ENCODE measurements around the gene CLEC16A.

CLEC16A gene

GRCh38 chr16:10992797-10993196 is 48.4 kb downstream of the CLEC16A start:
- DNase-seq = peak; percentile 80

DNA sequence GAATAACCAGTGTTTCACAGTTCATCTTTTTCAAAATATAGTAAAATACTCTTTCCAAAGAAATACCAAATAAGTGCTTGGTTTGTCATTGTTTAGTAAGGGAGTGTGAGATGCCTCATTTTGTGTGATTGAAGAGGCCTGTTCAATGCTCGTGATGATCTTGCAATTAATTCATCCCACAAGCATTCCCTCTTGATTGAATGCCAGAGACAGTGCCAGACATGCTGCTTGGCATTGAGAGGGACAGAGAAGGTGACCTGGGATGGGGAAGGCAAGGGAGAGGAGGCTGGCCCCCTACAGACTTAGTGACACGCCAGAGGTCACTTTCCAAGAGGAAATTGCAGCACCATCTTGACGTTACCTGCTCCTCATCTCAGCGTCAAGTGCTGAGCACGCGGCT is 49.3 kb downstream of the CLEC16A start:
- no peak for DNase-seq

GRCh38 chr16:10994571-10994970 is 50.2 kb downstream of the CLEC16A start:
- DNase-seq = no peak

DNA sequence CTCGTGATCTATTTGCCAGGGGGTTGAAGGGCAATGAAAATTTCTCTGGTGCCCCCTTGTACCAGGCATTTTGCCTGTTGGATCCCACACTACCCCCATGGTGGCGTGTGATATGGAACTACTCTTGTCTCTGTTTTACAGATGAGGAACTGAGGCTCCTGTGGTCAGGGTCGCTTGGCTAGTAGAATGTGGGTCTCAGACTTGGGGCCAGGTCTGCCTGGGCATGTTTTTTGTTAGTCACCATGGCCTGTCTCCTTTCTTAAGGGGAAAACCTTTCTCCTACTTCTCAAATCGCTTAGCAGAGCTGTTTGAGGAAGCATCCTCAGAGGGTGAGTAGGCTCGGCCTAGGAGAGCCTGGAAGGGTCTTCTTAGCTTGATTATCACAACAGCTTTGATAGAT is 51.2 kb downstream of the CLEC16A start:
- DNase-seq = no peak

GRCh38 chr16:10997485-10997884 is 53.1 kb downstream of the CLEC16A start:
- DNase-seq = no peak

DNA sequence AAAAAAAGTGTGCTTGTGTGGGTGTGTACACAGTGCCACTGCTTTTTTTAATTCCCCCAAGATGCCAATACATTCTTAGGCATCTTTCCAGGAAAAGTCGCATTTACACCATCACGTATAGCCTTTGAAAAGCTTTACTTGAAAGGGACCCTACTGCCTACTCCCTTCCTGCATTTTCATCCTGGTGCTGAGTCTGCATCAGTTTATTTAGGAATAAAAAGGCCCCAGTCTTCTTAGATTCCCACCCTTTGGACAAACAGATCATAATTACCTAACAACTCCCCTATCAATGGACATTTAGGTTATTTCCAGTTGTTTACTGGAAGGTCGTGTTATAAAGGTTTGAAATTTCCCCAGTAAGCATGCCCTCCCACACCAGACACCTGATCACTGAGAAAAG is 54.9 kb downstream of the CLEC16A start:
- no peak for DNase-seq

GRCh38 chr16:11001611-11002010 is 57.2 kb downstream of the CLEC16A start:
- DNase-seq = no peak

- no peak for DNase-seq
These were observed 58.8 kb downstream of the CLEC16A start for GRCh38 chr16:11003141-11003540.

DNA sequence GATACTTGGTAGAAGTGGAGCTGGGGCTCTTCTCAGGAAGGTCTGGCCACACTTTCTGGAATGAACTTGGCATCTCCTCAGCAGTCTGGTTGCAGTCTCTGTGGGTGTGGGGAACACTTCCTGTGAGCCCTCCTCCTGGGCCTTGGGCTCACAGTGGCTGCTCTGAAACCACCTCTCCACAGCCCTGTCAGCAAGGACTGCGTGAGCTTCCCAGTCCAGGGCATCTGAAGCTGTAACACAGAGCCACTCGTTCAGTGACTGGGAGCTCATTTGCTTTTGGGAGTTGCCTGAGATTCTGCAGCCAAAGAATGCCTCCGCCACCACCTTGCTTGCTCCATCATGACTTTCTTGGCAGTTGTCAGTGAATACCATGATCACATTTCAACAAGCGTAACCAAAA is 60.0 kb downstream of the CLEC16A start:
- DNase-seq = peak; percentile 83

DNA sequence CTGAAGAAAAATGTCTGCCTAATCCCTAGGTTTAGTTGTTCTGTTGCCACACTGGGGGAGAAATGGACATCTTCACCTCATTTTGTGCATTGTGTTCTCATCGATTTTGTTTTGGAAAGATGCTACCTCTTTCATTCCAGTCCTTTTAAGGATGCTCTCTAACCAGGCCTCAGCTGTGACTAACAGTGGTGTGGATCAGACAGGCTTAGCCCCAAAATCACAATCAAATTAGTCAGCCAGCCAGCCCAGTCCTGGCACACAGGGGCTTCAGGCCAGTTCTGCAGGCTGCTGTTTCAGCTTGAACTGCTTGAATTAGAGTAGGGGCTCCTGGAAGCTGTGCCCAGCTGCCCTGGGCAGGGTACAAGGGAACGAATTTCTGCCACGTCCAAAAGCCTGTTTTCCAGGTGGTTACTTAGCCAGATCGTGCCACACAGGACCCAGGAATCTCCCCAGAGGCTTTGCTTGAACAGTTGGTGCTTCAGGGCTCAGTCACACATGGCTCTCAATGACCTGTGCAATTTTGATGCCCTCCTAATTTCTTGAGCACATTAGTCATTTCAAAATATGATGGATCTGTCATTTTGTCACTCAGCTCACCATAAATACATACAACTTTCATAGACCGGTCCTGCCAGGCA is 60.7 kb downstream of the CLEC16A start:
- peak; percentile 87 for DNase-seq

GRCh38 chr16:11005611-11005975 is 61.2 kb downstream of the CLEC16A start:
- peak; percentile 78 for DNase-seq

DNA sequence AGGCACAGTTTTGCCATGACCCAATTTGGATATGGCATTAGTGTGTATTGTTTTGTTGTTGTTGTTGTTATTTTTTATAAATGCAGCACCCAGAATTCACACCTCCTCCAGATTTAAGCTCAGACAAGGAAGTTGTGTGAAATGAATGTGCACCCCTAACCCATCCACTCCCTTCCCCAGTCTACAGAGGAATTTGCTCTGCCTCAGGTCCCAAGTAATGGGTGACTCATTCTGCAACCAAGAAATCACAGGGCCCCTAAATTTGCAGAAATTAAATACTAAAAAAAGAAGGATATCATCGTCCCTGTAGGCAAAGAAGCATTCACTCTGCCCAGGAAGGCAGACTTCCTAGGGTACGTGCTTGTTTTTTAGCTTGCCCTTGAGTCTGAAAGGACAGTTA is 62.3 kb downstream of the CLEC16A start:
- DNase-seq = no peak

GRCh38 chr16:11007714-11008280 is 63.4 kb downstream of the CLEC16A start:
- DNase-seq = no peak

GRCh38 chr16:11009027-11009755 is 64.8 kb downstream of the CLEC16A start:
- no peak for DNase-seq

- no peak for DNase-seq
These were observed 66.3 kb downstream of the CLEC16A start for GRCh38 chr16:11010575-11011221.

DNA sequence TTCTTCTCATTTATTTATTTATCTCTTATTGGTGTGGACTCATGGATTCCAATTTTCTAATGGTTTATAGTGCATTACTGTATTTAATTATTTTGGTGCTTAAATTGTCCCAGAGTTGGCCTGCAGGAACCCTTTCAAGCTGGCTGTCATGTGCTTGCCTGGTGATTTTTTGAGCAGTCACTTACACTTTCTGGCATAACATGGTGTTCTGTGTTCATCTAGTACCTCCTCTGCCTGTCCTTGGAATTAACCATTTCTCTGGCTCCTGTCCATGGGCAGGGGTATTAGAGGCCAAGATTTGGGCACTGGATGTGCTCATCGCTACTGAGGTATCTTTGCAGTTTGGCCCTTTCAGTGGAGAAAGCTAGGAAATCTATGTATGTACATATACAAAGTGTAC is 67.0 kb downstream of the CLEC16A start:
- DNase-seq = no peak

DNA sequence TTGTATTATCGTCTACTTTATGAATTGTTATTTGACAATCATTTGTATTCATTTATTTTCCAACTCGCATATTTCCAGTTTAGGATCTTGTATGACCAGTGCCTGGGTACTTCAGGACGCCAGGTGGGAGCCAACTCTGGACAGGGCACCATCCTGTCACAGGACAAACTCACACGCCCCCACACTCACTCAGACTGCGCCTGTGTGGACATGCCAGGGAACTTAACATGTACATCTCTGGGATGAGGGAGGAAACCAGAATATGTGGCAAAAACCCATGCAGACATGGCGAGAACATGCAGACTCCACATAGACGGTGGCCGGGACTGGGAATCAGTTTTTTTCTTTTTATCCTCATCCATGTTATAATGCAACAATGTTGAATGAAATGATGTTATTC is 68.5 kb downstream of the CLEC16A start:
- DNase-seq = no peak

DNA sequence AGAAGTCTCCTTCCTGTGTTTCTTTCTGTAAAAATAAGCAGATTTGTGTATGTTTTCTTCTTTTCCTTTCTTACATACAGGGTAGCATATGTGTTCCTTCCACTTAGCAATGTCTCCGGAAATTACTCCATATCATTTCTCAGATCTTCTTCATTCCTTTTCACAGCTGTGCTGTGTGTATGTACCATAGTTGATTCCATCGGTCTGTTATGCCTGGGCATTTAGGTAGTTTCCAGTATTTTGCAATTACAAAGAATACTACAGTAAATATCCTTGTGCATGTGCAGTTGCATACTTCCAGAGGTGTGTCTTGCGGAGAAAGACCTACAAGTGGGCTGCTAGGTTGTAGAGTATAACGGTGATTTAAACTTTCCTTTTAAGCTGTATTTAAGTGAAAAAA is 69.8 kb downstream of the CLEC16A start:
- DNase-seq = peak; percentile 9

DNA sequence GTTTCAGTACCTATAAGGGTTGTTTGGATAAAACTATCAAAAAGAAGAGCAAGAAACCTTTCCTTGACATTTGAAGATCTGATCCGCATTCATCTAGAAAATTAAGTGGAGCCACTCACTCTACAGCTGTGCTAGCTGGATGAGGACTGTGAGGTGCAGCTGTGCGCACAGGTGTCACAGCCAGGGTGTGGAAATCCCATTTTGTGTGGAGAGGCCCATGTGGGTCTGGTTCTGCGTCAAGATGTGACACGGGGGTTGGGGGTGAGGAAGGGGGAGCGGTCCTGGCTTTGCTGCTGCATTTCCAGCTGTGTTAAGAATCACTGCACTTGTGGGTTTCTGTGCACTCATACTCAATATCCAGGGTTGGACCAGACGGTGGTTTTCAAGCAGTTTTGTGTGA is 70.7 kb downstream of the CLEC16A start:
- no peak for DNase-seq

- DNase-seq = no peak
These were observed 71.2 kb downstream of the CLEC16A start for GRCh38 chr16:11015607-11016006.

DNA sequence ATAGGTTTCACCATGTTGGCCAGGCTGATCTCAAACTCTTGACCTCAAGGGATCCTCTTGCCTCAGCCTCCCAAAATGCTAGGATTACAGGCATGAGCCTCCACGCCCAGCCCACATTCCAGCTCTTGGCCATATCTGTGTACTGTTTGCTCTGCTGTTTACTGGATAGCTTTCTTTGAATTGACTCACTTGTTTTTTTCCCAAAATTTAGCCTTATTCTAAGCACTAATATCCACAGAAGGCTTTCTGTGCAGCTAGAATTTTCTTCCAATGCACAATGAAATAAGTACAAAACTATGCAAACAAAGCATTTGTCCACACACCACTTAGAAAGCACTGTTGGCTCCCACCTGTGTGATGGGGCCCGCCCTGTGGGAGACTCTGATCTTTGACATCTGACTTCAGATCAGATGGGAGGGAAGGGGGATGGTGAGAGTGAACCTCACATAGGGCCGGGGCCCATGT is 72.2 kb downstream of the CLEC16A start:
- DNase-seq = no peak

DNA sequence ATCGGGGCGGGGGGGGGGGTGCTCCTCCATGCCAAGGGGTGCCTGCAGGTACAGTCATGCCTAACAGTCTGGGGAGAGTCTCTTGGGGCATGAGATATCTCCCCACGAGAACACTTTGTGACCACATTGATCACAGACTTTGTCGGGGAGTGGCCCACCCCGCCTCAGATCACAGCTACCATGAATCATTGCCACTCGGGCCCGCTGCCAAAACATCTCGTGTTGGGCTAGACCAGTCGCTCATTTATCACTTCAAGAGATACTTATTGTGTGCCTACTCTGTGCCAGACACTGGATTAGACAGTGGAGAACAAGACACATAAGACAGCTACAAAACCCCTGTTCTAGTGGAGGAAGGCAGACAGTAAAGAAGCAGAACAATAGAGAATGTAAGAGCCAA is 72.6 kb downstream of the CLEC16A start:
- DNase-seq = peak; percentile 60

- no peak for DNase-seq
These were observed 73.1 kb downstream of the CLEC16A start for GRCh38 chr16:11017499-11017898.

DNA sequence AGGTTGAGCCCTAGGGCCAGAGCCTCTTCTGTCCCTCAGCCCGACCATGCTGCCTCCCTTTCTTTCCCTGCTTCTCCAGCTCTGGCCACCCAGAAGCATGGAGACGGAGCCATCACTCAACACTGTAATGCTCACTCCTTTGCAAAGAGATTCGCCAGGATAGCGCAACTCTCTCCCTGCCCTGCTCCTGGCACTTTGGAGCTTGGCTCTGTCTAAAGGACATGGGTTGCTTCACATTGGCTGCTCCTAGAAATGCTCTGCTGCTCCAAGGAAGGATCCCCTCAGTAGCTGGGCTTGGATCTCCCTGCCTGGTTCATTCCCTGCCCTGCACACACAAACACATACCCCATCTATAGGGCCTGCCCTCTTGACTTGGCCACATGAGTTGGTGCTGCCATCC is 76.0 kb downstream of the CLEC16A start:
- DNase-seq = no peak

Measured in fibroblast of skin of scalp (primary cell).